DOHH2 (cell line): ENCODE data around the gene CRY1.
A peak's percentile ranks its signal among the peaks of the same experiment; 100 is the strongest.

Source experiments
- H3F3A ChIP-seq: fragments of 200-600 bp; sonication (generic), shearing (Covaris generic); 2 replicates; pipeline ENCODE4 v1.6.0; 2016; ENCODE audit warnings: antibody characterized with exemption, mild to moderate bottlenecking; ENCODE audit not compliant: control insufficient read depth, insufficient read depth
- H3K27ac ChIP-seq: fragments of 200-600 bp; sonication (generic); 2 replicates; pipeline ENCODE4 v1.5.1; 2014; ENCODE audit warnings: low read depth, mild to moderate bottlenecking, low read length, moderate library complexity
- H3K27me3 ChIP-seq: fragments of 200-600 bp; sonication (generic); 2 replicates; pipeline ENCODE4 v1.6.1; 2014; ENCODE audit warnings: mild to moderate bottlenecking, low read length, mixed read lengths; ENCODE audit not compliant: control insufficient read depth
- H3K36me3 ChIP-seq: fragments of 200-600 bp; sonication (generic); 2 replicates; pipeline ENCODE4 v1.6.1; 2014; ENCODE audit warnings: mild to moderate bottlenecking, low read length, moderate library complexity, mixed read lengths; ENCODE audit not compliant: control insufficient read depth
- H3K4me1 ChIP-seq: fragments of 200-600 bp; sonication (generic); 2 replicates; pipeline ENCODE4 v1.6.1; 2014; ENCODE audit warnings: mild to moderate bottlenecking, low read length, mixed read lengths; ENCODE audit not compliant: control insufficient read depth
- H3K4me2 ChIP-seq: fragments of 200-600 bp; sonication (generic); 2 replicates; pipeline ENCODE4 v1.6.0; 2014; ENCODE audit warnings: mild to moderate bottlenecking, low read length, moderate library complexity
- H3K4me3 ChIP-seq: fragments of 200-600 bp; sonication (generic); 2 replicates; pipeline ENCODE4 v1.5.1; 2014; ENCODE audit warnings: mild to moderate bottlenecking, low read length, mixed read lengths
- H3K79me2 ChIP-seq: fragments of 200-600 bp; sonication (generic); 2 replicates; pipeline ENCODE4 v1.6.1; 2014; ENCODE audit warnings: mild to moderate bottlenecking, low read length, mixed read lengths; ENCODE audit not compliant: control insufficient read depth
- H3K9me2 ChIP-seq: fragments of 200-600 bp; sonication (generic); replicated peaks from 2 replicates; pipeline ENCODE4 v1.6.1; 2014; ENCODE audit warnings: mild to moderate bottlenecking, low read length, mixed read lengths; ENCODE audit not compliant: control insufficient read depth
- H3K9me3 ChIP-seq: fragments of 200-600 bp; sonication (generic); 2 replicates; pipeline ENCODE4 v1.6.1; 2014; ENCODE audit warnings: antibody characterized with exemption, low read length, mixed read lengths; ENCODE audit not compliant: control insufficient read depth, insufficient read depth
- H4K20me1 ChIP-seq: fragments of 200-600 bp; sonication (generic); 2 replicates; pipeline ENCODE4 v1.6.0; 2014; ENCODE audit warnings: low read depth, mild to moderate bottlenecking, antibody characterized with exemption, low read length, moderate library complexity; ENCODE audit not compliant: control insufficient read depth, insufficient read depth
- CTCF ChIP-seq: fragments of 200-600 bp; sonication (generic); IDR thresholded peaks from one replicate; pipeline ENCODE4 v1.5.1; 2014; ENCODE audit warnings: antibody characterized with exemption, mild to moderate bottlenecking, low read depth, low read length; ENCODE audit not compliant: poor library complexity, severe bottlenecking
- EZH2phosphoT487 ChIP-seq: fragments of 200-600 bp; sonication (generic); IDR thresholded peaks from 2 replicates; pipeline ENCODE4 v1.6.1; 2017; ENCODE audit warnings: borderline replicate concordance, mild to moderate bottlenecking, antibody characterized with exemption, low read length, moderate library complexity, mixed read lengths

CRY1 gene

GRCh38 chr12:106964526-106964925 lies 128.8 kb downstream of the CRY1 start:
- Histone ChIP-seq H3K27ac (no peak overlapping the region), H3K27me3 (no peaks in the 10 kb centered on the region), H3K4me1 (no peaks in the 10 kb centered on the region), H3K36me3 (peaks cover 28% of the 10 kb centered on the region), H3K9me3 (no peaks in the 10 kb centered on the region), H3K4me2 (no peak overlapping the region), H4K20me1 (peaks cover 2% of the 10 kb centered on the region; the same call in 1 of the 2 replicates), H3F3A (0 out of 2 replicates have a peak, but pooled peaks cover 2% of the 10 kb centered on the region), H3K79me2 (peaks cover 47% of the 10 kb centered on the region), H3K4me3 (no peak overlapping the region), H3K9me2 (no peaks in the 10 kb centered on the region)
- TF ChIP-seq CTCF (no peak), EZH2phosphoT487 (no peak)

- Histone ChIP-seq H3F3A (peaks cover 8% of the 10 kb centered on the region), H3K4me3 (no peak overlapping the region), H3K27me3 (no peaks in the 10 kb centered on the region), H3K9me3 (no peaks in the 10 kb centered on the region), H3K4me2 (no peak overlapping the region), H4K20me1 (peaks cover 2% of the 10 kb centered on the region; the same call in 1 of the 2 replicates), H3K27ac (no peak overlapping the region), H3K9me2 (no peaks in the 10 kb centered on the region), H3K4me1 (peaks cover 16% of the 10 kb centered on the region), H3K36me3 (peaks cover 24% of the 10 kb centered on the region), H3K79me2 (peaks cover 70% of the 10 kb centered on the region)
- TF ChIP-seq CTCF (no peak), EZH2phosphoT487 (no peak)
Measured at GRCh38 chr12:106962286-106962685, 131.1 kb downstream of the CRY1 start.

GRCh38 chr12:106960443-106960842 lies 132.9 kb downstream of the CRY1 start:
- Histone ChIP-seq H3K9me2 (no peaks in the 10 kb centered on the region), H3K4me3 (no peak overlapping the region), H4K20me1 (peaks cover 2% of the 10 kb centered on the region; the same call in 1 of the 2 replicates), H3K79me2 (peaks cover 81% of the 10 kb centered on the region), H3K27me3 (no peaks in the 10 kb centered on the region), H3K36me3 (peaks cover 22% of the 10 kb centered on the region), H3K9me3 (no peaks in the 10 kb centered on the region), H3F3A (peaks cover 10% of the 10 kb centered on the region), H3K4me2 (no peak overlapping the region), H3K27ac (no peak overlapping the region), H3K4me1 (peaks cover 16% of the 10 kb centered on the region)
- no peak for TF ChIP-seq CTCF
- no peak for TF ChIP-seq EZH2phosphoT487

GRCh38 chr12:106957583-106957982 lies 135.8 kb downstream of the CRY1 start:
- Histone ChIP-seq H3K79me2 (peaks cover 57% of the 10 kb centered on the region), H3K27ac (peak overlapping the region; percentile 75), H3K4me2 (peak overlapping the region; percentile 97), H3K9me2 (no peaks in the 10 kb centered on the region), H3K9me3 (no peaks in the 10 kb centered on the region), H3K27me3 (no peaks in the 10 kb centered on the region), H3K36me3 (peaks cover 10% of the 10 kb centered on the region), H4K20me1 (peaks cover 2% of the 10 kb centered on the region; the same call in 1 of the 2 replicates), H3K4me1 (peaks cover 29% of the 10 kb centered on the region), H3K4me3 (peak overlapping the region; percentile 89), H3F3A (peaks cover 20% of the 10 kb centered on the region)
- no peak for TF ChIP-seq EZH2phosphoT487
- no peak for TF ChIP-seq CTCF
